ENCODE data around the gene GRID2. TPM values are rescaled to one million over a fixed set of nuclear protein-coding genes. Genes with fewer than 3 reads are reported as not detected.

The GRID2 gene
- total RNA-seq, 6 donors from 2014 or later: 0.76 TPM; not detected in 5

DNA sequence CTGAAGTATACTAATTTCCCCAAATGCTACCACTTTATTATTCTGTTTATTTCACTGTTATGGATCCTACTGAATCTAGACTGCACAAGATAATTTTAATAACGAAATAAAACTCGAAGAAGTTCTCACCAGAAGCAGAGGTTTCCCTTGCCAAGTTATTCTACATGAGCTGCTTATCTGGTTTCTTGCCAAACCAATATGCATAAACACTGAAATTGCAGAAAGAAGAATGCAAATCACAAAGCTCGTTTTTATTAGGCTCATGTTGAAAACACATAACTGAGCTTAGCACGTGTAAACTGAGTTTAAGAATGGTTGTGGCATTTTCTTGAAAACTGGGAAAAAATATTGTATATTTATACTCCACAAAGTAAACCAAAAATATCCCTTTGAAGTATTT lies 35.9 kb downstream of the GRID2 start:
- H3K9me3 ChIP-seq: no peaks in the 10 kb centered on the region
- no peaks in the 10 kb centered on the region for H3K27me3 ChIP-seq
- no peak for DNase-seq
- H3K27ac ChIP-seq: no peak overlapping the region
- TF ChIP-seq POLR2A (IDR thresholded peaks at IDR 0.05): no peak
- no peak for TF ChIP-seq EP300 (IDR thresholded peaks at IDR 0.05)
- TF ChIP-seq, protein P1, sequence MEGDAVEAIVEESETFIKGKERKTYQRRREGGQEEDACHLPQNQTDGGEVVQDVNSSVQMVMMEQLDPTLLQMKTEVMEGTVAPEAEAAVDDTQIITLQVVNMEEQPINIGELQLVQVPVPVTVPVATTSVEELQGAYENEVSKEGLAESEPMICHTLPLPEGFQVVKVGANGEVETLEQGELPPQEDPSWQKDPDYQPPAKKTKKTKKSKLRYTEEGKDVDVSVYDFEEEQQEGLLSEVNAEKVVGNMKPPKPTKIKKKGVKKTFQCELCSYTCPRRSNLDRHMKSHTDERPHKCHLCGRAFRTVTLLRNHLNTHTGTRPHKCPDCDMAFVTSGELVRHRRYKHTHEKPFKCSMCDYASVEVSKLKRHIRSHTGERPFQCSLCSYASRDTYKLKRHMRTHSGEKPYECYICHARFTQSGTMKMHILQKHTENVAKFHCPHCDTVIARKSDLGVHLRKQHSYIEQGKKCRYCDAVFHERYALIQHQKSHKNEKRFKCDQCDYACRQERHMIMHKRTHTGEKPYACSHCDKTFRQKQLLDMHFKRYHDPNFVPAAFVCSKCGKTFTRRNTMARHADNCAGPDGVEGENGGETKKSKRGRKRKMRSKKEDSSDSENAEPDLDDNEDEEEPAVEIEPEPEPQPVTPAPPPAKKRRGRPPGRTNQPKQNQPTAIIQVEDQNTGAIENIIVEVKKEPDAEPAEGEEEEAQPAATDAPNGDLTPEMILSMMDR (IDR thresholded peaks at IDR 0.05): no peak
- TF ChIP-seq POLR2AphosphoS5 (IDR thresholded peaks at IDR 0.05): no peak
- H3K36me3 ChIP-seq: no peaks in the 10 kb centered on the region
- no peak for ATAC-seq (ENCODE audit: low FRiP score in 2 of 2)
- H3K4me3 ChIP-seq: no peak overlapping the region
- H3K4me1 ChIP-seq: no peaks in the 10 kb centered on the region
- WGBS, 2 donors: 67 to 72% methylated on average over 4 of the region's 4 CpGs

DNA sequence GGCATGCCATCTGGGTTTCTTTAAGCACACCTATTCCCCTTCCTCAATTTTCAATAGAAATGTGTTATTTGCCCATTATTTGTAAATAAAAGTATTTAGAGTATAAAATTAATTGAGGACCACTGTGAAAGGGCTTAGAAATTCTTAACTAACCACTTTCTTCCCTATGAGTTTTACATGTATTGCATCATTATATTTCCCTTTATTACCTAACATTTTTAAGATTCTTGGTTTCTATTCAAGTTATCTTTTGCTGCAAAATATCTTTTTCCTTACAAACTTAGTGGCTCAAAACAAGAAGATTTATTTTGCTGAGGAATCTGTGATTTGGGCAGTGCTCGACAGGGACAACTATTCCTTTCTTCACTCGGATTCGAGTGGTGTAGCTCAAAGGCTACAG lies 40.5 kb downstream of the GRID2 start:
- H3K4me3 ChIP-seq: no peak overlapping the region
- H3K27me3 ChIP-seq: no peaks in the 10 kb centered on the region
- TF ChIP-seq POLR2A (IDR thresholded peaks at IDR 0.05) (no peak), POLR2AphosphoS5 (IDR thresholded peaks at IDR 0.05) (no peak)
- ATAC-seq (ENCODE audit: low FRiP score in 2 of 2): no peak
- H3K9me3 ChIP-seq: no peaks in the 10 kb centered on the region
- H3K36me3 ChIP-seq: no peaks in the 10 kb centered on the region
- no peak for DNase-seq
- no peaks in the 10 kb centered on the region for H3K4me1 ChIP-seq
- 87 to 92% methylated on average over 3 of the region's 3 CpGs for WGBS, 2 donors
- no peak overlapping the region for H3K27ac ChIP-seq

DNA sequence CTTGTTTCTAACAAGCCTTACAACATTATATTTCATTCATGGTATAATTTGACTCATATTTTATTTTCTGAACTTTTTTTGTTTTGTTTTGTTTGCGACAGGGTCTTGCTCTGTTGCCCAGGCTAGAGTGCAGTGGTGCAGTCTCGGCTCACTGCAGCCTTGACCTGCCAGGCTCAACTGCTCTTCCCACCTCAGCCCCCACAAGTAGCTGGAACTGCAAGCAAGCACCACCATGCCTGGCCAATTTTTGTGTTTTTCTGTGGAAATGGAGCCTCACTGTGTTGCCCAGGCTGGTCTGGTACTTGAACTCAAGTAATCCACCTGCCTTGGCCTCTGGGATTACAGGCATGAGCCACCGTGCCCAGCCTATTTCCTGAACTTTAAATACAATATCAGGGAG lies 42.5 kb downstream of the GRID2 start:
- Histone ChIP-seq H3K4me1 (no peaks in the 10 kb centered on the region), H3K9me3 (no peaks in the 10 kb centered on the region), H3K4me3 (no peak overlapping the region), H3K27ac (no peak overlapping the region), H3K27me3 (no peaks in the 10 kb centered on the region), H3K36me3 (no peaks in the 10 kb centered on the region)
- TF ChIP-seq POLR2AphosphoS5 (IDR thresholded peaks at IDR 0.05) (no peak), EP300 (IDR thresholded peaks at IDR 0.05) (no peak)
- DNase-seq (no peak), ATAC-seq (ENCODE audit: low FRiP score in 2 of 2) (no peak)
- 73 to 85% methylated on average over 3 of the region's 3 CpGs for WGBS, 2 donors

DNA sequence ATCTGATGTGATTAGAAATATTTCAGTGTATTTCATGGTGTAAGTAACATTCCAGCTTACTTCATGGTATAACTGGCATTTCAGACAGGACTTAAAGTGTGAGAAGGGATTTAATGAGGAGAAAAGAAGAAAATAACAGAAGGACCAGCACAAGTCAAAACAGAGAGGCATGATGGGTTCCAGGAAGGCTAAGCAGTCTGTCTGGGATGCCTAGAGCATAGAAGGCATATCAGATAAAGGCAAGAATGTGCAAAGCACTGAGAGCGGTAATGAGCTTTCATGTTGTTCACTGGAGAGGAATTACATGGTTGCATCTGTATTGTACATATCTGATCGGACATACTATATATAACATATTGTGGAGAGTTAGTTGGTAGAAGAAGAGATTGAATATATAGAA lies 54.2 kb downstream of the GRID2 start:
- H3K4me1 ChIP-seq: no peaks in the 10 kb centered on the region
- H3K9me3 ChIP-seq: no peaks in the 10 kb centered on the region
- TF ChIP-seq, protein P1 (IDR thresholded peaks at IDR 0.05): no peak
- no peak for TF ChIP-seq POLR2AphosphoS5 (IDR thresholded peaks at IDR 0.05)
- TF ChIP-seq POLR2A (IDR thresholded peaks at IDR 0.05): no peak
- TF ChIP-seq EP300 (IDR thresholded peaks at IDR 0.05): no peak
- no peak overlapping the region for H3K27ac ChIP-seq
- H3K36me3 ChIP-seq: no peaks in the 10 kb centered on the region
- no peak overlapping the region for H3K4me3 ChIP-seq
- H3K27me3 ChIP-seq: no peaks in the 10 kb centered on the region
- 94 to 98% methylated on average over 2 of the region's 2 CpGs for WGBS, 2 donors
- ATAC-seq (ENCODE audit: low FRiP score in 2 of 2) (no peak), DNase-seq (no peak)

DNA sequence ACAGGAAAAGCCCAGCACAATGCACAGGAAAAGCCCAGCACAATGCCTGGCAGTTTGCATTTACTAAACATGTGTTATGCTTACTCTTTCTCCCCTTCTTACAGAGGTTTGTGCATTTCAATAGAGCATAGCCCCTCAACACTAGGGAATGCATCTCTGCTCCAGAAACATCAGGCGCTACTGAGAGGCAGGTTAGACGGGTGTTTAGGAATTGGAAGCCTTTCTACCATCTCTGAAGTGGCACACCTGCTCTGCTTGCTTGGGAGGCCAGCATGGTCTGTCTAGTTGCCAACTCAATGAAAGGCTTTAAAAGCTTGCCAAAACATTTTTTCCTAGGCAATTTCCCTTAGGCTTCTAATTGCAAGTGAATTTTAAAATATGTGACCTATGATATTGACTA lies 55.7 kb downstream of the GRID2 start:
- 46 to 61% methylated on average over 2 of the region's 2 CpGs for WGBS, 2 donors
- Histone ChIP-seq H3K27me3 (no peaks in the 10 kb centered on the region), H3K9me3 (no peaks in the 10 kb centered on the region), H3K36me3 (no peaks in the 10 kb centered on the region), H3K4me3 (no peak overlapping the region), H3K27ac (no peak overlapping the region), H3K4me1 (no peaks in the 10 kb centered on the region)
- DNase-seq (no peak), ATAC-seq (ENCODE audit: low FRiP score in 2 of 2) (no peak)
- TF ChIP-seq POLR2A (IDR thresholded peaks at IDR 0.05) (no peak), POLR2AphosphoS5 (IDR thresholded peaks at IDR 0.05) (no peak), EP300 (IDR thresholded peaks at IDR 0.05) (no peak)
- TF ChIP-seq, protein P1 (IDR thresholded peaks at IDR 0.05): no peak

DNA sequence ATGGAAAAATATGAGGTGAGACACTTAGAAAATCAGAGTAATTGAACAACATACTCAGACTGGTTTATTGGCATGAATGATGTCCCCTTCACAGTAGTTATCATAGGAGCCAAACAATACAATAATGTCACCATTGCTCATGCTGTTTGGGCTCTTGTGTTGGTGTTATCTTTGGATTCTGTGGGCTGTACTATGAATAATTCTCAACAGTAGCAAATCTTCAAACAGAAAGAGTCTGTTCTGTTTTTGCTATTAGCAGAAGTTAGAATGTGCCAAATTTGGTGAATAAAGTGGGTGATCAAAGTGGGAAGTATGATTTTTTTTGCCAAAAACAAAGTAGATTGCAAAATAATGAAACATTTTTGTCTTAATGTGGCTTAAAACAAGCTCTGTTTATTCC lies 58.3 kb downstream of the GRID2 start:
- Histone ChIP-seq H3K27me3 (no peaks in the 10 kb centered on the region), H3K27ac (no peak overlapping the region), H3K4me1 (no peaks in the 10 kb centered on the region), H3K4me3 (no peak overlapping the region), H3K36me3 (no peaks in the 10 kb centered on the region), H3K9me3 (no peaks in the 10 kb centered on the region)
- no peak for ATAC-seq (ENCODE audit: low FRiP score in 2 of 2)
- no peak for DNase-seq
- TF ChIP-seq POLR2A (IDR thresholded peaks at IDR 0.05) (no peak), POLR2AphosphoS5 (IDR thresholded peaks at IDR 0.05) (no peak), EP300 (IDR thresholded peaks at IDR 0.05) (no peak)
- TF ChIP-seq, protein P1 (IDR thresholded peaks at IDR 0.05): no peak

Data from upper lobe of left lung (tissue), 6 donors.